CD4-positive, alpha-beta T cell treated with Interleukin-10 for 1 hour (primary cell): ENCODE results near the gene NEB.

Experiments used
- DNase-seq: peaks from one replicate; pipeline ENCODE4 v3.0.0-alpha.2; 2020

Gene NEB

DNA sequence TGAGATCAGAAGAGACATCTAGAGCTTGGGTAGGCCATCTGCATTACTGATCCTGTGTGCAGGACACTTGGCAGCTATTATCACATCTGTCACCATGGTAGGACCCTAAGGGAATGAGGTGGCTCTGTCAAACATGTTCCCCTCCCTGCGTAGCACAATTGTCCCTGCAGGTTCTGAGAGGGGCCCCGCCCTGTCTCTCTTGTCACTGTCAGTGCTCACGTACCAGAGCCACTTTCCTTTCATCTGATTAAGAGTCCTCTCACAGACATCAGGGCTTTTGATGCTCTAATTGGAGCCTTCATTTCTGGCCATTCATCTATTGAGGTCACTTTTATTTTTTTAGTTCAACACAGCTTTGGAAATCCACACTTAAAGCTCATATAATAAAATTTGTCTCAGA lies 38.5 kb downstream of the NEB start:
- DNase-seq, result no peak

DNA sequence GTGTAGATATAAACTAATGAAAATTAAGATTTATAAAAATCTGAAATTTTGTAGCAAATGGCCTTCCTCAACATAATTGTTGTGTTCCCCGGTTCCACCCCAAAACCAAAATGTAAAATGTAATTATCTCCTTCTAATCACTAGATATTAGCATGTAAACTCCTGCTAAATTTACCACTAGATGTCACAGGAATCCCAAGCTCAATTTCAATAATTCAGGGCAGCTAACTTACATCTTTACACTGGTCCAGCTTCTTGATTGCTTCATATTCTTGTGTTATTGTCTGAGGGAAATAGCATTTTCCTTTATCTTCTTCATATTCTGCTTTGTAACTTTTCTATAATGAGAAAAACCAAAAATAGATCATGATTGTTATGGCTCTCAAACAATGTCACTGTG lies 42.6 kb downstream of the NEB start:
- DNase-seq, result no peak

DNA sequence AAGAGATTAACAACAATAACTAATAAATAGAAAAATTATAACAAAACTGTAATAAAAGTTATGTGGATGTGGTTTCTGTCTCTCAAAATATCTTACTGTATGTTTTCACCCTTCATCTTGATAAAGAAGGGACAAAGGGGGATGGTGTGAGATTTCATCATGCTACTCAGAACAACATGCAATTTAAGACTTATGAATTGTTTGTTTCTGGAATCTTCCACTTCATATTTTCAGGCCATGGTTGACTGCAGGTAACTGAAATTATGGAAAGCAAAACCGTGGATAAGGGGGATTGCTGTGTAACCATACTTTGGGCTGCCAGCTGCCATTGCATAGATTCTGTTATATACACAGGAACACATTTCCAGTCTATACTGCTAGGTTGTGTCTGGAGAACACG lies 45.6 kb downstream of the NEB start:
- DNase-seq, result no peak

DNA sequence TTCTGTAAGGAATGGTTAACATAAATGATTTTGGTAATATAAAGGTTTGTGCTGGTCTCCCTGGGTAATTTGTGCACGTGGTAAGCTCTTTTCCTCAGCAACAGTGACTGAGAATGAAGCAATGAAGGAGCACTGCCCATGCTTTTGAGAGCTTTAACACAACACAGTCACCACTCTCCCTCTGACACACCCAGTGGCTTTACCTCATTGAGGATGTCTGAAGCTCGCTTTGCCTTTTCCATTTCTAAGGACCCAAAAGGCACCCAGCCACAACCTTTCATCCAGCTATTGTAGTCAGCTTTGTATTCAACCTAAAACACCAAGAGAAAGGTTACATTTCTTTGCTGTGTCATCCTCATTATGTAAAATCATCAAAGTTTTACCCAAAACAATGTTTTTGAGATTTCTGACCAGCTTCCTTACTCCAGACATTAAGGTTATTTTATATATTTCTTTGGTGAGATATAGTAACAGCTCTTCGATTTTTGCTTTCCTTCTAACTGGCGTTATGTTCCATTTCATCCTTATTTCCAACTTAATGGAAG lies 51.7 kb downstream of the NEB start:
- no peak for DNase-seq

DNA sequence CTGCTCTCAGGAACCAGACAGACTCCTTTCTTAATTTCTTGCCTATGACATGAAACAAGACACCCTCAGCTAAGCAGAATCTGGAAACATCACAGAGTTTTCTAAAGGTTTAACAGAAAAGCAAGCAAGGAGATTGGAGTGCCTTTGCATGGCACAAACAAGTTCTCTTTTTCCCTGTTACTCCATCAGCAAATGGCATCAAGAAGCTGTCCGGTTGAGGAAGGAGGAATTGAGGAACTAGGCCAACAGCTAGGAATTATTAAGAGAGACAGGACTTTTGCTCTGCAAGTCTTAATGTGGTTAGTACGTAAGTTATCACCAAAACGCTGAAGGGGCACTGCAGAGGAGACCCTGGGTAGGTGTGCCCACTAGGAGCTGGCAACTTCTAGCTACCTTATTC lies 53.2 kb downstream of the NEB start:
- DNase-seq, result no peak

DNA sequence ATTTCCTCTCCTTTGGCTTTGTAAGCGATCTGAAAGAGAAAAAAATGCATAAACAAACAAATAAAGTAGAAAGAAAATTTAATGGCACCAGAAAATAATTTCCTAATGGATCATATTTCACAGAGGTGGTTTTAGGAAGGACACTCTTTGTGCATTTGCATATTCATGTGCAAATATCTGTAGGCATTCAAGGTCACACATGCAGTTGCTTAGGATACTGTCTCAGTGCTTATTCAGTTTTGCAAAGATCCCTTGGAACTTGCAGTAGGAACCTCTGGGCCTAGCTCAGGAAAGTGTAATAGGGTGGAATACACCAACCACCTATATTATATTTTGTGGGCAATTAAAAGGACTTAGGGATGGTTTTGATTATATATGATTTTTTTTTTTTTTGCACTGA lies 54.3 kb downstream of the NEB start:
- DNase-seq, result no peak

DNA sequence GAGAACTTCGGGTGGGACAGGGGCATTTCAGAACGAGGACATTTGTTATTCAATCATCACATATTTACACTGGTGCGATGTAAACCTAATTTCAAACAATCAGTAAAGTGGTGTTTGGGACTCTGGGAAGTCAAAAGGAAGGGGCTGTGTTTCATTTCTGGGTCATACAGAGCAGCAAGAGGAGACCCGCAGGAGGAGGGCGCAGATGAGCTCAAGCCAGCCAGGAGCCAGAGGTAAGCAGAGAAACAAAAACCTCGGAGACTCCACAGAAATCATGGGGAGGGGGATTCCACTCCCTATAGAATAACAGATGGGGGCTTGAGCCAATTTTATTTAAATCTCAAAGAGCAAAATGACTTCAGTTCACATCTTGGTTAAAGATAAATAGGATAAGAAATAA lies 55.4 kb downstream of the NEB start:
- DNase-seq, result no peak

DNA sequence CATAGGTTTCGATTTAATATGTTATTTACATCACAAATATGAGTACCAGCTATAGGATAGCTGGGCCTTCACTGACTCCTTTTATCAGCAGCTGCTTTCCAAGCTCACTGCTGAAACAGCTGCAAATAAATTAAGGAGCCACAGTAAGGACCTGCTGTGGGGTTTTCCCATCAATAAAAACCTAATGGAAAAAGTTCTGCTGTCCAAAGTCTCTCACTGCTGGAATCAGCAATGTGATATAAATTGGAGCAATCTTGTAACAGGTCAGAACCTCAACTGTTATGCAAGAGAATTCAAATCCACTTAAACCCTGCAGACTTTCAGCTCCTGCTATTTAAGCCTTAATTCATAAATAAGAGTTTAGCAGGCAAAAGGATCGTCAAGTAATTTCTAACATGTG lies 61.3 kb downstream of the NEB start:
- no peak for DNase-seq

DNA sequence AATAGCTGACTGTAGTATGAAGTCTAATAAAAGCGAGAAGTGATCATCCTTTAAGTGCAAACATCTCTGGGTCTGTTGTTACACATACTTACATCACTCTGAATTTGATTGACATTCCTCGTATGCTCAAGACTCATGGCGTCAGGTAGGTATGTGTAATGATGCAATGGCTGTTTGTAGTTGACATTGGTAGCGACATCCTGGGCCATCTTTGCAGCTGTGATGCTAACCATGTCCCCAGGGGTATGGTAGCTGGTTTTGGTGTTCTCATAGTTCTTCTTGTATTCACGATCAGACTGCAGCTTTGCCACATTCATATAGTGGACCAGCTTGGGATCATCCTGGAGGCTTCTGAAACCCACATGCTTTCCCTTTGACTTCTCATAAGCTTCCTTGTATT lies 62.0 kb downstream of the NEB start:
- no peak for DNase-seq

DNA sequence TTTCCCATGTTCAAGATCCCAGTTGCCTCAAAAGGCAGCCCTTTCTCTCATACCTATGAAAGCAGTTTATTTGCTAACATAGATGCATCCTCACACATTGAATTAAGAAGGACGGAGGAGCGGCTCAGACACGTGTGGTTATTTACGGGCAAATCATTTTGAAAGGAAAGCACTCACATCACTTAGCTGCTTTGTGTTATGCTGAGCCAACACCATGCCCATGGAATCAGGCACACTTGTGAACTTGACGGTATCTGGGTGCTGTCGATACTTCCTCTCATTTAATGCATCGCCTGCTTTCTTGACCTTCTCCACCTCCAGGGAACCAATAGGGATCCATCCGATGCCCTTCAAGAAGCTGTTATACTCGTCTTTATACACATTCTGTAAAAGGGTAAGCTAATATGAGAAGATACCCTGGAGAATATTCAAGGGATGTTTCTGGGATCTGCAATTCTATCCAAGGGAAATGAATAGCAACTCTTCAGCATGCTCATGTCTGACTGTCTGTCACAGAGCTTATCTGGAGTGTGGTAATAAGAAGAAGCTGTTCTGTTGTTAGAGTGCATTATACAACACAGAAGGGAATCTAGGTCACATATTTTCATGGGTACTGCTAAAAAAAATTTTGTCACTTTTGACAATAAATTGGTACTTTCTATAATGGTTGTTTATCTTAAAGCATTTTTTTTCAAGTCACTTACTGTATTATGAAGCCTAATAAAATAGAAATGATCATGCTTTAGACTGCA lies 63.3 kb downstream of the NEB start:
- DNase-seq, result no peak

DNA sequence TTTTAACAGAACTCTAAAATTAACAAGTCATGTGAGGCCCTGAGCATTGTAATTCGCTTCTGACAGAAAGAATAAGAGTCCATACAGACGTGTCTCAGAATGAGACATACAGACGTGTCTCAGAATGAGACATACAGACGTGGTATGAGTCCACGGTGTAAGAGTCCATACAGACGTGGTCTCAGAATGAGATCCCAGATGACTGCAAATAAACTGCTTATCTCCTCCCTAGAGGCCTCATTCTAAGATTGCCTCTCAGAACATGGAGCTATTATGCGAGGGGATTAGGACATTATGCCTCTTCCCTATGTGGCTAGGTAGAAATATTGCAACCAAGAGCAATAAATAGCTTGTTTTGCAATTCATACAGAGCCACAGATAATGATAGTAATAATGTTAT lies 63.9 kb downstream of the NEB start:
- no peak for DNase-seq

DNA sequence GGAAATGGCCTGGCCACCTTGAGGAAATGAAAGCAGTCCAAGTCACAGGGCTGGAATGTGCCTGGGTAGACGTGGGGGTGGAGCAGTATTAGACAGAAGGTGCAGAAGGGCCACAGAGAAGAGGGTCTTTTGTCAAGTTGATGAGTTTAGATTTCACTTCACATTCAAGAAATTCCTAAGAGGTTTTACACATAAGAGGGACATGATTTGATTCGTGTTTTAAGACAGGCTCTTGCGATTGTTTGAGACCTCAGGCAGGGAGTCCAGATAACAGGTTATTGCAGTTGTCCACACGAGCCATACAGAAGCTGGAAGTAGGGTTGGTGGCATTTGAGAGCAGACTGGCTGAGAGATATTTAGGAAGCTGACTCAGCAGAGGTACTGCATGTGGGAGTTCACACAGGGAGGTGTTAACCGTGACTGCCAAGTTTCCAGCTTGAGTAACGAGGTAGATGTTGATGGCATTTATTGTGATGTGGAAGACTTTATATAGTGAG lies 64.6 kb downstream of the NEB start:
- peak; percentile 36 for DNase-seq

DNA sequence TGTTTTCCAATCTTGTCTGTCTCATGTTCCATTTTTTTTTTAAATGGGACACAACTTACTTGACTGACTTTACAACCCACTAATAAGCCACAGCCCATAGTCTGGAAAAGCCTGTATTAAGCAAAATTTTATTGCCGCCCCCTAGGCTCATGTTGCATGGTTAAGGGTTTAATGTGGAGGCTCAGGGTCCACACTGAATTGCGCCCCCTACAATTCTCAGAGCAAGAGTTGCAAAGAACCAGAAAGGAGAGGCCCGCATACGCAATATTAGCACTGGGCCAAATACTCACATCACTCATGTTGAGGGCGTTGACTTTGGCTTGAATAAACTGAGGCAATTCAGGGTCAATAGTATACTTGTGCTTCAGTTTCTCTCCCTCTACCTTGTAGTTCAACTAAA lies 65.5 kb downstream of the NEB start:
- DNase-seq, result no peak

DNA sequence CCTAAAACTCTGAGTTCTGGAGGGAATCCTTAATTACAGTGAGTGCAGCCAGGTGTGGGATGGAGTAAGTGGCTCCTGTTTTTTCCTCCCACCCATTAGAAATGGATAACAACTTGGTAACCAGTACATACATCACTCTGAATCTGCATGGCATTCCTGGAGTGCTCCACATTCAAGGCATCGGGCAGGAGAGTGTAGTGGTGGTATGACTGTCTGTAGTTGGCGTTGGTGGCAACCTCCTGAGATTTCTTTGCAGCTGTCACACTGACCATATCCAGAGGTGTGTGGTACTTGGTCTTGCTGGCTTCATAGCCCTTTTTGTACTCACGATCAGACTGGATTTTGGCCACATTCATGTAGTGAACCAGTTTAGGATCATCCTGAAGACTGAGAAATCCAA lies 68.3 kb downstream of the NEB start:
- no peak for DNase-seq

DNA sequence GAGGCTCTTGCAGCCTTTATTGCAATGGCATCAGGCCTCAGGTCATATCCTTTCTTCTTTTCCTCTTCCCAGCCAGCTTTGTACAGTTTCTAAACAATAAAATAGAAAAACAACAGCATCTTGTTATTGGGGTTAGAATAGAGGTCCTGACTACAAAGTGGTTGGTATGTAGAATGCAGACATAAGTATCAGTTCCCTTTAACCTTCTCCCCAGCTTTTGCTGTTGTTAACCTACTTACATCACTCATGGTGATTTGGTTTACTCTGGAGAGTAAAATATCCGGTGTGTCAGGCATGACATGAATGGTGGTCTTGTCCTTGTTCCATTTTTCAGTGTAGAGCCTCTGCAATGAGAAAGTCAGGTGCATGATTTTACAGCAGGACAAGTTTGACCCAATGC lies 69.8 kb downstream of the NEB start:
- no peak for DNase-seq

DNA sequence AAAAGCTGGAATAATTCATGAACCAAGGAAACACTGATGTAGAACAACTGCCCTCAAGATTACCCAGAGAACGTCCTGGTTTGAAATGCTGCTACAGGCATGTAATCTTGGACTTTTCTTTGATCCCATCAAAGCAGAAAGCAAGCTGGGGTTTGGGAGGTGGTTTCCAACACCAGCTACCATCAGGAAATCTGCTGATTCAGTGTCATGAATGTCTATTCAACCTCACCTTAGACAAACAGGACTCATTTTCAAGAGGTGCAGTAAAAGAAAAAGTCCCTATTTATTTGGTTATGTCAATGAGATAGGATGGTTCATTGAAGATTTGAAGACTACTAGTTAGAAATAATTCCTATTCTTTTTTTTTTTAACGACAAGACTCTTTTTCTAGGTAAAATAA lies 72.7 kb downstream of the NEB start:
- DNase-seq, result no peak

DNA sequence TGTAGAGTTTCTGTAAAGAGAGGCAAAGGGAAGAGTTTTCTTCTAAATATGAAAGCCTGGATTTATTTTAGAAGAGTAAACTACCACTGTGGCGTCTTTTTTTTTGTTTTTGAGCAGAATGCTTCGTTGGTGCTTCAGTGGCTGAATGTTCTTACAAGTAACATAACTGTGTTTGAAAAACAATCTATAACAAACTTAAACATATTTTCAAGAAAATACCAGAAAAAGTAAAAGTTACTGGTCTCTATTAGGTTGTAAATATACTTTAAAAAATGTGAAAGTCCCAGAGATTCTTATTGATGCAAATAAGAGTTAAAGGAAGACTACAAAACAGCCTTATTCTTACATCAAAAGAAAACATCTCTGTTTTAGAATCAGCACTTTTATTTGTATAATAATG lies 76.2 kb downstream of the NEB start:
- no peak for DNase-seq

DNA sequence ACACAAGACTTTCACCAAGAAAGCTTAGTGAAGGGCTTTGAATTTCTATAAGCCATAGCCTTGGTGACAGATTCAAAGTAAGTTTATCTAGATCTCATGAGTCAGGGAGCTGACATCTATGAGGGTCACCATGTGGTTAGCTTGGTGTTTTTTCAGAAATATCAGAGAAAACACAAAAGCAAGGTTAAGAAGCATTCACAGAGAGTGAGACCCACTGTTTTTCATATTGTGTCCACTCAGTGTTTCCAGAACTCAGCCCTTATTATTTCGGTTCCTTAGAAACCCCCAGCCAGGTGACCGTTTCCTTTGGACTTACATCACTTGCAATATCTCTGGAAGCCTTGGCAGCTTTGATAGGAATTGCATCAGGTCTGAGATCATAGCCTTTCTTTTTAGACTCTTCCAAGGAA lies 76.6 kb downstream of the NEB start:
- no peak for DNase-seq

DNA sequence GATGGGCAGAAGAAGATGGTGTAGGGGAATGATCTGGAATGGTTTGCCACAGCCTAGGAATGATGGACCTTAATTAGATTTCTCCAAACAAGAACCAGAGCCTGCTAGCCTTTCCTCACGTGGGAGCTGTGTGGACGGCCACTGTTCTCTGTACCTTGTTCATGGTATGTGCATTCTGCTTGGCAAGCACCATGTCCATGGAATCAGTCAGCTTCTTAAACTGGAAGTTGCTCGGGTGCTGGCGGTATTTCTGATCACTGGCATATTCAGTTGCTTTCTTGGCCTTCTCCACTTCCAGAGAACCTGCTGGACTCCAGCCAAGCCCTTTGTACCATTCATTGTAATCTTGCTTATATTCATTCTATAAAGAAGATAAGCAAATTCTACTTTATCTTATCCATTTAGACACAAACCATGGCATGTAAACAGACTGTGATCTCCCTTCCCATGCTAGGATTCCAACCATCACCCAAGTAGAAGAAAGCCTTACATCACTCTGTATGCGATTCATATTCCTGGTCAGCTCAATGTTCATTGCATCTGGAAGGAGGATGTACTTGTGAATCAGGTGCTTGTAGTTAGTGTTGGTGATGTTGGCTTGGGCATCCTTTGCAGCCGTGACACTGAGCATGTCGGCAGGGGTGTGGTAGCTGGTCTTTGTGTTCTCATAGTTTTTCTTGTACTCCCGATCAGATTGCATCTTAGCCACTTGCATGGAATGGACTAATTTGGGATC lies 78.4 kb downstream of the NEB start:
- no peak for DNase-seq

DNA sequence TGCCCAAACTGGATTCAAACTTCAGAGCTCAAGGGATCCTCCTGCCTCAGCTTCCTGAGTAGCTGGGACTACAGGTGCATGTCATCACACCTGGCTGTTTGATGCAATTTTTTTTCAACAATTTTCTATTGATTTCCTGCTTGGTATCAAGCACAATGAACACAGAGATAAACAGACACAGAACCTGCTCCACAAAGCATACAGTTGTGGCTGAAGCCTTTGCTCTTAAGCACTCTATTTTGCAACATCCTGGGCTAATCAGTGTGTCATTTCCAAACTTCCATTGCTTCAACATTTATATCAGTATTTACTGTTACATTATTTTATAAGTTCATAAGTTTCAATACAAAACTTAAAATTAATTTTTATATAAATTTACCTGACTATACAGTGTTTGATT lies 79.4 kb downstream of the NEB start:
- DNase-seq, result no peak

DNA sequence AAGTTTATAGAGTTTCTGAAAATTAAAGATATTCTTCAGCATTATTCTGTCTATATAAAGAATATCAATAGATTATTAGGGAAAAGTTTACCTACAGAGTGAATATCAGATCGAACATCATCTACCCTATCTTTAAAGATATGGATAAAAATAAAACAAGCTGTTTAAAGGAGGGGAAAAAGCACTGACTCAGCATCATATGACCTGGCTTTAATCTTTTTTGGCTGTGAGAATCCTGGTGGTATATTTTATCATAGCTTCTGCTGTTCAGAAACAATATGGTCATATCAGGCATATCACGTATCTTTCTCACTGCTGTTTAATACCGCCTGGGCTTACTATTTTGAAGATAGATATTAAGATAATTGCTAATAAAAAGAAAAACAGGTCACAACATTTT lies 80.2 kb downstream of the NEB start:
- no peak for DNase-seq

DNA sequence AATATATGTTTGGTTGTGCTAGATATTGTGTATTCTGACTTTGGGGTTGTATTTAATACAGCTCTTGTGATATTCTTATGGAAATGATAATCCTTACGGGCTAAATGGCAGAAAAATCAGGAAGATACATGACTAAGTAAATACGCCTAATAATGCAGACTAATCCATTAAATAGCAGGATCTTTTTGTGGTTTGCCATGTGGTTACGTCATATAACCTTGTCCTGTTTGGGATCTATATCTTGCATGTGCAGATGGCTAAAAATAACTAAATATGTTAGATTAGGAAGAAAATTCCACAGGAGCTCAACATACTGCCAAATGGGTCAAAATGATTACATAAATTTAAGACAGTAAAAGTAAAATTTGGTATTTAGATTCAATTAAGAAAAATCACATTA lies 83.0 kb downstream of the NEB start:
- no peak for DNase-seq

DNA sequence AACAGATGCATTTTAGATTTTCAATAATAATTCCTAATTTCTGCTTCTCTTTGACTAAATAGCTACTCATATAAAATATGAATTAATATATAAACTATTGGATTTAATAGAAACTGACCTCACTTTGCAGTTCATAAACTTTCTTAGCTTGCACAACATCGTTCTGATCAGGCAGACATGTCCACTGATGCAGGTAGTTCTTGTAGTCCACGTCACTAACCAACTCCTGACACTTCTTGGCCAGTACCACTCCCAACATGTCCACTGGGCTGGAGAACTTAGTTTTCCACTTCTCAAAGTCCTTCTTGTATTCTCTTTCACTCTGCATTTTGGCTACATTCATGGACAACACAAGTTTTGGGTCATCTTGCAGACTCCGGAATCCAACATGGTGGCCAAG lies 83.8 kb downstream of the NEB start:
- DNase-seq, result no peak

DNA sequence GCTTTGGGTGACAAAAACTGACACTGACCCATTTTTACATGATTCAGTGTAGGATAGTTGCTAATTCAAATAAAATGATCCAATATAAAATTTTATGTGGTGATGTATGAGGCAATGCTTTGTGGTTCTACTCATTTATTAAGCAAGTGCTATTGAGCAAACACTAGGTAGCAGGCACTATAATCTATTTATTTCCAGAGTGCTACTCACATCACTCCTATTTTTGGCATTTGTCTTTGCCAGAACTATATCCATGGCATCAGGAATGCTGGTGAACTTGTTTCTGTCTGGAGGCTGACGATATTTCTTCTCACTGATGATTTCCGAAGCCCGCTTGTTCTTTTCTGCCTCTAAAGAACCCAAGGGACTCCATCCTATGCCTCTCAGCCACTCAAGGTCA lies 84.3 kb downstream of the NEB start:
- no peak for DNase-seq

DNA sequence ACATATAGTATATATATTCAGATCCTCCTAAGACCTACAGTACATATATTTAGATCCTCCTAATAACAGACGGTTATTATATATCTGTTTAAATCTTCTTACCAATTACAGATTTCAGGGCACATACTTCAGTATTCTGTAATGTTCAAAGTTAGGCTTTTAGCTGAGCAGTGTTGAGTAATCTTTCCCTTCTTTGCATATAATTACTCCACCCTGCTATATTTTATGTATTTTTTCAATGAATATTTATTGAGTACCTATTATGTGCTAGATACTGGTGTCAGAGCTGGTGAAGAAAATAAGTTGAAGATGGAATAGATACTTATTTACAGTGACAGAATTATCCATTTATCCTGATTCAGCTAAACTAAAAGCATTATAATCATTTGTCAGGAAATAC lies 84.9 kb downstream of the NEB start:
- no peak for DNase-seq
